Measurements from ENCODE around the gene FBXL7. TPM values are rescaled to one million over a fixed set of nuclear protein-coding genes. Genes with fewer than 3 reads are reported as not detected.

FBXL7 gene
- total and polyA plus RNA-seq, 8 donors: 0.35 to 2.4 (median 1.2) TPM

GRCh38 chr5:15551113-15551504 is 51.1 kb downstream of the FBXL7 start:
- Histone ChIP-seq H3K4me1 (no peaks in the 10 kb centered on the region), H3K4me3 (no peak overlapping the region), H3K9me3 (no peaks in the 10 kb centered on the region), H3K27ac (no peak overlapping the region), H3K27me3 (no peaks in the 10 kb centered on the region), H3K36me3 (no peaks in the 10 kb centered on the region)
- no peak for ATAC-seq
- intact Hi-C loops (cut with DNase I): no loop called here
- WGBS, 2 donors: 41 to 58% methylated on average over 4 of the region's 4 CpGs
- TF ChIP-seq CTCF (IDR thresholded peaks at IDR 0.05): no peak
- no peak for FAIRE-seq
- DNase-seq: no peak

- FAIRE-seq: no peak
- WGBS, 2 donors: 40 to 46% methylated on average over 1 of the region's 1 CpG
Observed at GRCh38 chr5:15554542-15554941, 54.6 kb downstream of the FBXL7 start.

GRCh38 chr5:15555176-15555575 is 55.2 kb downstream of the FBXL7 start:
- Histone ChIP-seq H3K4me3 (no peak overlapping the region), H3K9me3 (no peaks in the 10 kb centered on the region), H3K4me1 (no peaks in the 10 kb centered on the region), H3K27me3 (no peaks in the 10 kb centered on the region), H3K27ac (no peak overlapping the region), H3K36me3 (no peaks in the 10 kb centered on the region)
- ATAC-seq (no peak), FAIRE-seq (no peak), DNase-seq (no peak)
- intact Hi-C loops (cut with DNase I): no loop called here
- TF ChIP-seq CTCF (IDR thresholded peaks at IDR 0.05): no peak
- WGBS, 2 donors: 70 to 79% methylated on average over 5 of the region's 5 CpGs

More at GRCh38 chr5:15554542-15554941, 54.6 kb downstream of the FBXL7 start:
- Histone ChIP-seq H3K4me3 (no peak overlapping the region), H3K27ac (no peak overlapping the region), H3K9me3 (no peaks in the 10 kb centered on the region), H3K36me3 (no peaks in the 10 kb centered on the region), H3K4me1 (no peaks in the 10 kb centered on the region), H3K27me3 (no peaks in the 10 kb centered on the region)
- DNase-seq (no peak), ATAC-seq (no peak)
- TF ChIP-seq CTCF (IDR thresholded peaks at IDR 0.05): no peak
- intact Hi-C loops (cut with DNase I): no loop called here

- intact Hi-C loops (cut with DNase I): no loop called here
- Histone ChIP-seq H3K27me3 (no peaks in the 10 kb centered on the region), H3K9me3 (no peaks in the 10 kb centered on the region), H3K27ac (no peak overlapping the region), H3K4me3 (no peak overlapping the region), H3K4me1 (no peaks in the 10 kb centered on the region), H3K36me3 (no peaks in the 10 kb centered on the region)
- 60 to 65% methylated on average over 2 of the region's 2 CpGs for WGBS, 2 donors
- TF ChIP-seq CTCF (IDR thresholded peaks at IDR 0.05): no peak
- DNase-seq (no peak), ATAC-seq (no peak), FAIRE-seq (no peak)
Observed at GRCh38 chr5:15558240-15558639, 58.3 kb downstream of the FBXL7 start.

- Histone ChIP-seq H3K9me3 (no peaks in the 10 kb centered on the region), H3K4me3 (no peak overlapping the region), H3K4me1 (no peaks in the 10 kb centered on the region), H3K27ac (no peak overlapping the region), H3K36me3 (no peaks in the 10 kb centered on the region), H3K27me3 (no peaks in the 10 kb centered on the region)
- intact Hi-C loops (cut with DNase I): no loop called here
- 26 to 27% methylated on average over 4 of the region's 4 CpGs for WGBS, 2 donors
- no peak for FAIRE-seq
- no peak for DNase-seq
- TF ChIP-seq CTCF (IDR thresholded peaks at IDR 0.05): no peak
- no peak for ATAC-seq
Observed at GRCh38 chr5:15558681-15559080, 58.7 kb downstream of the FBXL7 start.
